HG03159 (cell line): ENCODE results near the gene C22orf39.
"Not testable (repeated sequence)": the region's sequence is repeated elsewhere in the genome, so short reads cannot be mapped to it uniquely, and the experiment has no call there.

Source experiments
- ATAC-seq: cut with Tn5 transposase; IDR thresholded peaks from one replicate; pipeline ENCODE4 v1.9.1; 2021; ENCODE audit warnings: mild to moderate bottlenecking, moderate library complexity; ENCODE audit not compliant: unreplicated experiment

Gene C22orf39

GRCh38 chr22:19454156-19454555 lies 6.6 kb upstream of the C22orf39 start:
- no peak for ATAC-seq

DNA sequence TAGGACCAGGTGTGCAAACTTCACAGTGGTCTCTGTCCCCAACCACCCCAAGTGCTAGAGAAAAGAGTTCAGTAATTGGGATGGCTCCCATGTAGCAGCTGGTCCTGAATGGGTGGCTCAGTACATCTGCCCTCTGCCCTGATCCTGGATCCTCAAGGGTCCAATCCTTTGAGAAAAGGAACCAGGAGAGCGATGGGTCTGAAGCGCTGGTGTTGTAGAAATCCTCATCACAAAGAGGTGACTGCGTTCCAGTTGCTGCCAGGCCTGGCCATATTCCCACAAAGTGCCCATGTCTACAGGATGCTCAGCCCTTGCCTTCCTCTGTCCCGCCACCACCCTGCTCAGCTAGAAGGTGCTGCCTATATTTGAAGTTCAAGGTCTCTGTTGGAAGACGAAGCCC lies 6.2 kb upstream of the C22orf39 start:
- no peak for ATAC-seq

DNA sequence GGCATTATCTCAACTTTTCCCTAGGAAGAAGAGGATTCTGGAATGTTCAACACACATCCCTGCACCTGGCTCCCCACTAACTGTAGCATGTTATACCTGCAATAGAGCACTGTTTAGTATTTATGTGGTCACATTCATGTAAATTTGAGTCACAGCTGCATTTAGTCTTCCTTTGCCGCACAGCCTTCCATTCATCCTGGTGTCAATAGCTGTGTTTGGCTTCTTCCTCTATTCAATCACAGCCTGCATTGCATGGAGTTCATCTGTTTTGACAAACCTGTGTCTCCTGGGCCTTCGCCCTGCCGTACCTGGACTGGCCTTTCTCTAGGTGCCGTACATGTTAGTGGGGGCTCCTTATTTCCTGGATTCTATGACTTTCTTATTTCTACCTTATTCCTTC lies 4.1 kb upstream of the C22orf39 start:
- no peak for ATAC-seq

- no peak for ATAC-seq
Measured at GRCh38 chr22:19450363-19451175, 3.1 kb upstream of the C22orf39 start.

DNA sequence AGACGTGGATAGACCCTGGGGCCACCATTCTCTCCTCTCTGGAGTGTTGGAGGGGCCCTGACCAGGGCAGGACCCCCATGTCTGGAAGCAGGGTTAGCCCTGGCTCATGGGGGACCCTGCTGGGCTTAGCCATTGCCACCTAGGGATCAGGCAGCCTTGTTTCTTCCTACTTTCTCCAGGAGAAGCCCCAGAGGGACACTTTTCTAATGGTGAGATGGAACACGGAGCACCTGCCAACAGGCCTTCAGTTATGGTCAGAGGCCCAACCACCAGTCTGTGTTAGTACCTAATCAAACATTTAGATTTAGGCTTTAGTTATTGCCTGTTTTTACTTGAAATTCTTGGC lies 1.9 kb upstream of the C22orf39 start:
- ATAC-seq = no peak

GRCh38 chr22:19448739-19449421 lies 1.4 kb upstream of the C22orf39 start:
- ATAC-seq = no peak

DNA sequence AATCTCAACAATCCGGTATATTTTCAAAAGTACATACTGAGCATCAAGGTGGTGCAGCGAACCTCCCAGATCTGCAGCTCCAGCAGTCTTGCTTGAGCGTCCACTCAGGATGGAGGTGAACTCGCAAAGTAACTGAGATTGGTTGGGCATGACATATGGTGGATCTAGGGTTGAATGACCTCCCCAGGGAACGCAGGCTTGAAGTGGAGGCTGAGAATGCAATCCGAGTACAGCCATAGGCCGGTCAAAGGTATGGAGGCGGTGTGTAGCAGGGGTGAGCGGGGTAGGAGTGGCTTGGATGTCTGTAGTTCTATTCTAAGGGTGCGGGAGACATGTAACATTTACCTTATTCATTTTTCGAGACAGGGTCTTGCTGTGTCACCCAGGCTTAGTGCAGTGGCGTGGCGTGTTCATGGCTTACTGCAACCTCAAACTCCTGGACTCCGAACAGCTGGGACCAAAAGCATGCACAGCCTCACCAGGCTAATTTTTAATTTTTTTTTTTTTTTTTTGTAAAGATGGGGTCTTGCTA lies 631 bp upstream of the C22orf39 start:
- ATAC-seq = peak; percentile 49

DNA sequence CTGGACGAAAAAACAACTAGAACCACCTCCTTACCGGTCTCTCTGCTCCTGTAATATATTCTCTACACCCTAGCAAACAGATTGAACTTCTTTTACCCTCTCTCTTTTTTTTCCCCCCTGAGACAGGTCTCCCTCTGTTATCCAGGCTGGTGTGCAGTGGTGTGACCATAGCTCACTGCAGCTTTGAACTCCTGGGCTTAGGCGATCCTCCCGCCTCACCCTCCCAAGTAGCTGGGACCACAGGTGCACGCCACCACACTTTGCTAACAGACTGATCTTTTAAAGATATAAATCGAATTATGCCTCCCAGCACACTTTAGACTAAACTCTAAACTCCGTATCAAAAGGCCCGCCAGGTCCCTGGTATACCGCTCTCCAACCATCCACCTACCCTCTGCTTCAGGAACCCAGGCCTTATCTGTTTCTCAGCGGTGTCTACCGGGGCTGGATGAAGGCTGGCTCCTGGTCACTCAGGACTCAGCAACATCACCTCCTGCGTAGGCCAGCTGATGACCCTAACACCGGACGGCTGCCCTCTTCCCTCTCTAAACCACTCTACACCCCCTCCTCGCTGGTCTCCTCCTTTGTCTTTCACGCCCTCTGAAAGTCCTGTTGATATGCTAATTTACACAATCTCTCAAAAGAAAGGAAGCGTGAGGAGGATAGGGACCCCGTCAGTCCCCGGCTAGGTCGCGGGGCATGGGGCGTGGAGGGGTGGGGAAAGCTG lies 745 bp downstream of the C22orf39 start:
- no peak for ATAC-seq

GRCh38 chr22:19445279-19445982 lies 2.1 kb downstream of the C22orf39 start:
- ATAC-seq = not testable (repeated sequence)

GRCh38 chr22:19443544-19444211 lies 3.8 kb downstream of the C22orf39 start:
- no peak for ATAC-seq

- ATAC-seq = no peak
Measured at GRCh38 chr22:19442166-19442565, 5.3 kb downstream of the C22orf39 start.

DNA sequence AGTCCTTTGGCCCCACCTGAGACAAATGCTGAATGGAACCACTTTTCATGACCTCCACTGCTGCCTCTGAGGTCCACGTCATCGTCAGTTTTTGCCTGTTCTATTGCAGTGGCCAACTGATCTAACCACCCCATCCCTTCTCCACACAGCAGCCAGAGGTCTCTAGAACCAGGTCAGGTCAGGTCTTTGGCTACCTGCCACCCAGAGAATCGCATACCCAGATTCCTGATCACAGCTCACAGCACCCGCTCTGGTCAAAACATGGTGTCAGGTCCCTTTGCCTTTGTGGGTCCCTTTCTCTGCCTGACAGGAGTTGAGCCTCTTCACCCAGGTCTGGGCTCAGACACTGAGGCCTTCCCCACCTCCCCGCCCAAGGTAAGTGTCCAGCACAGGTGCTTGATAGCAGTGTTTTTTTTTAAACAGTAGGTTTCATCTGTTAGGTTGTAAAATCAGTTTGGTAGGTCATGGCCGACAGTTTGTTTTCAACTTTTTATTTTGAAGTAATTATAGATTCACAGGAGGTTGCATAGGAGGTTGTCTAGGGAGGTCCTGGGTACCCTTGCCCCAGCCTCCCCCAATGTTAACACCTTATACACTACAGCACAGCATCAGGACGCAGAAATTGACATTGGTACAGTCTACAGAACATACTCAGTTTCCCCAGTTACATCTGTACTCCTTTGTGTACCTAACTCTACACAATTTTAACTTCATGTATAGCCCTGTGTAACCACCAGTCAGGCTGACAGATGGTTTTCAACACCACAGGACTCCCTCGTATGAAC lies 6.9 kb downstream of the C22orf39 start:
- ATAC-seq = no peak

GRCh38 chr22:19438298-19438697 lies 9.2 kb downstream of the C22orf39 start:
- no peak for ATAC-seq

- not testable (repeated sequence) for ATAC-seq
Measured at GRCh38 chr22:19436444-19437161, 10.9 kb downstream of the C22orf39 start.

DNA sequence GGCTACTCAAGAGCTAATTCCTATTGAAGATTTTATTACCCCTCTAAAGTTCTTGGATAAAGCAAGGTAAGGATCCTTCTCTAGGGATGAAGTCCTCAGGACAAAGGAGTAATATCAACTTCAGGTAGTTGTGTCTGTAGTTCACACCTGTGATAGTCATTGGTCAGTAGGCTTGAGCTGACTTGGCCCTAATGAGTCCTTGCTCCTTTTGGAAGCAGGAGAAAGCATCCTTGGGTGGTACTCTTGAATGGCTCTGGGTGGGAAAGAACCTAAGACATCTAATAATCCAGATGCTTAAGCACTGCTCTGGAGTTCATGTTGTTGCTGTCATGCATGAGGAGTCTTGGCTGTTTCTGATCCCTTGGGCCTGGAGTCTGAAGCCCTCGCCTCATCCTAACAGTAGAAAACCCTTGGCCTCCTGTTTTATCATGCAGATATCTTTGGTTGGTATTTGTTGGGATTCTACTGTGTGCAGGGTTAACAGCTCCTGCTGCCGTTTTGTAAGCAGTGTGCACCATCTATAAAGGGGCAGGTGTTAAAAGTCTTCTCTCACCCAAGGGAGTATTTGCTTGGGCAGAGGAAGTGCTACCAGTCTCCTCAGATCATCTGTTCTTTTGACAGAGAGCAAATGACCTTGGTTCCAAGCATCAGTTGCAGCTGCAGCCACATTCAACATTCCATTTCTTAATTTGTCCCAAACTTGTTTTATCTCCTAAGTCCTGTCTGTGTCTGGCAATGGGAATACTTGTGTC lies 12.5 kb downstream of the C22orf39 start:
- no peak for ATAC-seq

- ATAC-seq = no peak
Measured at GRCh38 chr22:19434401-19434800, 13.1 kb downstream of the C22orf39 start.

DNA sequence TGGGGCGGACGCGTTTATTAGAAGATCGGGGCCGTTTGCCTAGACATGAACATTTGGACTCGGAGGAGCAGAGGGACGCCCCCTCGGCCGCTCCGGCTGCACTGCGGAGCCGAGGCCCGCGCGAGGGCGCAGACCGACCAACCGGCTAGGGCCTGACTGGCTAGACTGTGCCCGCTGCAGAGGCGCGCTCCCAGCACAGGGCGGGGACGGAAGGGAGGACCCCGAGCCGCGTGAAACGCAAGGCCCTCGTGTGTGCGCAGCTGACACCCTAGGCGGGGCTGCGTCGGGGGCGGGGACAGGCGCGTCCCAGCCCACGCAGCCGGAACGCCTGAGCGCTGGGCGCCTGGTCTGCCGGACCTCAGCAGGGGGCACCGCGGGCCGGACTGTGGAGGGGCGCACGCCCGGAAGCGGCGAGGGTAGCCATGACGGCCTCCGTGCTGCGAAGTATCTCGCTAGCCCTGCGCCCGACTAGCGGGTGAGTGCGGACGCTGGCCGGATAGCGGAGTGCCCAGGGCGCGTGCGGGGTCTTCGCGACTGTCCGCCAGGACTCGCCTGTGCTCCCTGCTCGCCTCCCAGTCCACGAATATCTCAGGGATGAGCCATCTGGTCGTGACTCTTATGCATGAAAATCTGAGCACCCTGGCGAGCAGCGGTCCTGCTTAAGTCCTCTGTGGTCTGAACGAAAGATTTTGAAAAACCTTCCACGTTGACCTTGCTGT lies 15.2 kb downstream of the C22orf39 start, which contains the start of gene MRPL40:
MRPL40 (plus strand) TSS at position 413 of the 719 bp plus-strand sequence; CDS start at position 423, 10 bp downstream.
- peak; percentile 70 for ATAC-seq
